GM21423 (cell line): ENCODE results near the gene LGI4.
"Not testable (repeated sequence)": the region's sequence is repeated elsewhere in the genome, so short reads cannot be mapped to it uniquely, and the experiment has no call there.

ENCODE experiments used
- ATAC-seq: cut with Tn5 transposase; IDR thresholded peaks from one replicate; pipeline ENCODE4 v1.9.1; 2021; ENCODE audit warnings: mild to moderate bottlenecking, moderate library complexity; ENCODE audit not compliant: unreplicated experiment

Gene LGI4

DNA sequence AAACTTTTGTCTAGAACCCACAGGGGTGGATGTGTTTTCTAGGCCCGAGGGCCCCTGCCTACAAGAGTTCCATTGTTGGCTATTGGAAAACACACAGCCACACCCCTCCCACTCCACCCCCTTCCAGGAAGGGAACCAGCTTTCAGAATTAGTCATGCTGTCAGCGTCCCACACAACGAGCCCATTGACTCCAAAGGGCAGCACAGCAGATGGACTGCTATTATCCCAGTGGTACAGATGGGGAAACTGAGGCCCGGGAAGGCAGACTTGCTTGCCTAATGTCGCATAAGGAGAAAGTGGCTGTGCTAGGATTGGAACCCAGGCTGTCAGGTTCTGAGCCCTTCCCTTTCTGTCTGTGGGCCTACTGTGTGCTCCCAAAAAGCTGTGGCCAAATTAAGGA, 27.3 kb downstream of the LGI4 start:
- ATAC-seq: no peak

- no peak for ATAC-seq
Measured at GRCh38 chr19:35106898-35107541, 27.8 kb downstream of the LGI4 start.

DNA sequence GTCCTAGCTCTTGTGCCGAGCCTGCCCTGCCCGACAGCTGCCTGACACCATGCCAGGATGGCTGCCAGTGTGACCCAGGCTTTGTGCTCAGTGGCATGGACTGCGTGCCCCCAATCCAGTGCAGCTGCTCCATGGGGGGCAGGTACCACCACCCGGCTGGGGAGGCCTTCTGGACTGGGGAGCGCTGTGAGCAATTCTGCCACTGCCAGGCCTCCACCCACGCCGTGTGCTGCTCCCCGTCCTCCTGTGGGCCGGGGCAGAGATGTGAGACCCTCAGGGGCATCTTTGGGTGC, 28.6 kb downstream of the LGI4 start:
- ATAC-seq: no peak

- no peak for ATAC-seq
Measured at GRCh38 chr19:35105411-35106290, 29.2 kb downstream of the LGI4 start.

GRCh38 chr19:35105047-35105410, 29.8 kb downstream of the LGI4 start:
- no peak for ATAC-seq

- ATAC-seq: no peak
Measured at GRCh38 chr19:35104361-35104760, 30.5 kb downstream of the LGI4 start.

DNA sequence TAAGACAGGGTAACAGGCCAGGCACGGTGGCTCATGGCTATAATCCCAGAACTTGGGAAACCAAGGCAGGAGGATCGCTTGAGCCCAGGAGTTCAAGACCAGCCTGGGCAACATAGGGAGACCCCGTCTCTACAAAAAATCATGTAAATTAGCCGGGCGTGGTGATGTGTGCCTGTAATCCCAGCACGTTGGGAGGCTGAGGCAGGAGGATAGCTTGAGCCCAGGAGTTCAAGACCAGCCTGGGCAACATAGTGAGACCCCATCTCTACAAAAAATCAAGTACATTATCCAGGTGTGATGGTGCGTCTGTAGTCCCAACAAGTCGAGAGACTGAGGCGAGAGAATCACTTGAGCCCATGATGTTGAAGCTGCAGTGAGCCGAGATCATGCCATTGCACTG, 31.2 kb downstream of the LGI4 start:
- not testable (repeated sequence) for ATAC-seq

- ATAC-seq: not testable (repeated sequence)
Measured at GRCh38 chr19:35101949-35102348, 32.9 kb downstream of the LGI4 start.

- ATAC-seq: no peak
Measured at GRCh38 chr19:35100588-35101533, 34.0 kb downstream of the LGI4 start.

GRCh38 chr19:35099897-35100275, 35.0 kb downstream of the LGI4 start:
- no peak for ATAC-seq

DNA sequence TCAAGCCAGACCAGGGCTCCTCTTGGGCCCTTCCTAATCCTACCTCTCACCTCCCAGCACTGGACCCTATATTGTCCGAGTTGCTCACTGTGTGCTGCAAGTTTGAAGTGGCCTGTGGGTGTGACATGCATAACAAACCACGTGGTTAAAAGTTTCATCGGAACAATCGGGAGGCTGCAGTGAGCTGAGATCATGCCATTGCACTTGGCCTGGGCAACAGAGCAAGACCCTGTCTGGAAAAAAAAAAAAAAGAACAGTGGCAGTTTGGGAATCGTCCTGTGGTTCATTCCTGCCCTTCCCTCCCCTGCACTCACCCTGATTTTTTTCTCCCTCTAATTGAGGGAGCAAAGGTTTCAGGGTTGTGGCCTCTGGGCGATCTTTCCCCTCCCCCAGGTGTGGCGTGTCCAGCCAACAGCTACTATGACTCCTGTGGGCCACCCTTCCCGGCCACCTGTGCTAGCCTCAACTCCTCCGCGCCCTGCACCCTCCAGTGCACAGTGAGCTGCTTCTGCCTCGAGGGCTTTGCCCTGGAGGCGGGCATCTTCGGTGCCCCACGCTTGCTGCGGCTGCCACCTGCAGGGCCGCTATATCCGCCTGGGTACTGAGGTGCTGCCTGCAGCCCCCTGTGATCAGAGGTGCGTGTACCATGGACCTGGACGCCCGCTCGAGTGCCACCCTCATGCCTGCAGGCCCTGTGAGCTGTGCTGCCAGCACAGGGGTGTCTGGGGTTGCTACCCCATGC, 35.5 kb downstream of the LGI4 start:
- no peak for ATAC-seq

DNA sequence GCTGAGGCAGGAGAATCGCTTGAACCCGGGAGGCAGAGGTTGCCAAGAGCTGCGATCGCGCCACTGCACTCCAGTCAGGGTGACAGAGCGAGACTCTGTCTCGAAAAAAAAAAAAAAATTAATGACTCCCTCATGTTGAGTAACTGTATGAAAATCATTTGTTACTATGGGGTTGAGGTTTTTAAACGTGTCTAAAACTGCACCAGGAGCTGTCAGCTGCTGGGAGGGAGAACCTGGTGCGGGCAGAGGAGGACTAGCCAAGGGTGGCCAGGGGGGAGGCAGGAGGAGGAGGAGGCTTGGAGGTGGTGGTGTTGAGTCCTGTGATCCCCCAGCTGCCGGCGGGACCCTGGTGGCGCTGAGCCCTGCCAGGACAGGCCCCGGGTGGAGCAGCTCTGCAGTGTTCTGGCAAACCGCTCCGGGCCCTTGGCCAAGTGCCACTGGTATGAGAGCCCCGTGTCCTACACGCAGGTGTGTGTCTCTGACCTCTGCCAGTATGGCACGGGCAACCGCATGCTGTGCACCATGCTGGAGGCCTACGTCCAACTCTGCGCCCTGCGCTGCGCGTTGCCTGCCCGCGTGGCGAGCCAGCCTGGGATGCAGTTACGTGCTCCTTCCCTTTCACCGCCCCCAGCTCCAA, 36.3 kb downstream of the LGI4 start:
- ATAC-seq: no peak

- ATAC-seq: no peak
Measured at GRCh38 chr19:35095667-35096368, 39.0 kb downstream of the LGI4 start.

DNA sequence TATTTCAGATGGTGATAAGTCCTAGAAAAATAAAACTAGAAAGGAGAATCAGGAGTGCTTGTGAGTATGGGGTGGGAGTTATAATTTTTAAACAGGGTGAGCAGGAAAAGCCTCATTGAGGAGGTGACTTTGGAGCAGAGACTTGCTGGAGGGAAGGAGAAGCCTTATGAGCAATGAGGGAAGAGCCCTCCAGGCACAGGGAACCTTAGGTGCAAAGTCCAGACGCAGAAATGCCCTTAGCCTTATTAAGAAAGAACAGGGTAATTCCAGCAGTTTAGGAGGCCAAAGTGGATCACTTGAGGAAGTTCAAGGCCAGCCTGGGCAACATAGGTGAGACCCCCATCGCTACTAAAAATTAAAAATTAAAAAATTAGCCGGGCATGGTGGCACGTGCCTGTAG, 40.2 kb downstream of the LGI4 start:
- ATAC-seq: no peak

- ATAC-seq: no peak
Measured at GRCh38 chr19:35093941-35094647, 40.8 kb downstream of the LGI4 start.

DNA sequence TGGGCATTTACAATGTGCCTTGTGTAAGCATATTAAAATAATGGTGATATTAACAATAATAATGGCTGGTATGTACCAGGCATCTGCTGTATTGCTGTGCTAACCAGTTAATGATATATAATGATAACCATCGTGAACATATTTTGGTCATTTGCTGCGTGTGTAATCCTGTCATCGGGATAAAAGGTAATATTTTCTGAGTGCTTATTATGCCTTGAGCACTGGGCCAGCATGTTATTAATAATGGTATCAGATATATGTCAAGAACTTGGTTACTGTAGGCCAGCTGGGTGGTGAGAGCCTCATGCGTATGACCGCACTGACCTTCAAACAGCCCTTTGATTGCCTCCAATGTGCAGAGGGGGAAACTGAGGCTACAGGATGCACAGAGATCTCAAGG, 41.4 kb downstream of the LGI4 start:
- ATAC-seq: no peak

DNA sequence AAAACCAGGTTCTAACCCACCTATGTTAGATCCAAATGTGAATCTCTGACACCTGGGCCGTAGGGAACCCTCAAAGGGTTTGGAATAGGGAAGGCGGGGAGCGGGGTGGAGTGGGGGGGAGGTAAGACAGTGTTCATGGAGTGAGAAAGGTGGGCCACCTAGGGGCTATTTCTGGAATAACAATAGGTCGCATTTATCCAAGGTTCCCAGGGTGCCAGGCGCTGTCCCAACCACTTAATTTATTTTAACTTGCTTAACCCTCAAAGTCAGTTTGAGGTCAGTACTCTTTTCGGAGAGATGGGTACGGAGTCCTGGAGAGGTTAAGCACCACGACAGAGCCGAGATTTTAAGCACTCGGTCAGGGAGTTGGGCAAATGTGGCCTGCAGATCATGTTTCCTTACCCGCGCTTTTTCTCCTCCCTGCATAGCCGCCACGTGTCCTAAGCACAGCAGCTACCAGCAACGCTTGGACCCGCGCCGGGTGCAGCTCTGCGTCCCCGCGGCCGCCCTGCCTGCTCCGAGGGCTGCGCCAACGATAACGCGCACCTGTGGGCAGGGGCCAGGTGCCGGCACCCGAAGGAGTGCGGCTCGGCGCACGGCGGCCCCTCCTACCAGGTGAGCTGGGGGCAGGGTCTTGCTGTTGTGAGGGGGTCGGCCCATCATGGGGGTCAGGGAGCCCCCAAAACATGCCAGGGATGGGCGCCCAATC, 44.2 kb downstream of the LGI4 start:
- ATAC-seq: no peak

GRCh38 chr19:35090160-35090505, 44.7 kb downstream of the LGI4 start:
- ATAC-seq: no peak

- no peak for ATAC-seq
Measured at GRCh38 chr19:35089554-35089953, 45.3 kb downstream of the LGI4 start.
